Measurements from ENCODE around the gene NR1I2.

Gene NR1I2

GRCh38 chr3:119748991-119749390 is 32.9 kb upstream of the NR1I2 start:
- Histone ChIP-seq H3K27ac (no peak overlapping the region), H3K36me3 (ENCODE audit: insufficient read depth, low read length) (no peaks in the 10 kb centered on the region), H3K4me3 (no peak overlapping the region), H3K9me3 (ENCODE audit: low read depth, low read length) (no peaks in the 10 kb centered on the region), H3K9ac (ENCODE audit: insufficient read length) (no peak overlapping the region)
- no peak for DNase-seq (ENCODE audit: low read depth, low spot score)
- no peak for TF ChIP-seq POLR2AphosphoS5 (IDR thresholded peaks at IDR 0.05; ENCODE audit: borderline replicate concordance, low read depth, low read length)
- no peak for TF ChIP-seq EZH2 (IDR thresholded peaks at IDR 0.05)
- no peak for TF ChIP-seq FOXP2 (optimal IDR thresholded peaks at IDR 0.05; ENCODE audit: control extremely low read depth, extremely low read length, insufficient read depth)

- no peak overlapping the region for H3K9ac ChIP-seq (ENCODE audit: insufficient read length)
- no peaks in the 10 kb centered on the region for H3K9me3 ChIP-seq (ENCODE audit: low read depth, low read length)
- no peak overlapping the region for H3K27ac ChIP-seq
- H3K36me3 ChIP-seq (ENCODE audit: insufficient read depth, low read length), result no peaks in the 10 kb centered on the region
- TF ChIP-seq EZH2 (IDR thresholded peaks at IDR 0.05) (no peak), POLR2AphosphoS5 (IDR thresholded peaks at IDR 0.05; ENCODE audit: borderline replicate concordance, low read depth, low read length) (no peak), FOXP2 (optimal IDR thresholded peaks at IDR 0.05; ENCODE audit: control extremely low read depth, extremely low read length, insufficient read depth) (no peak)
- H3K4me3 ChIP-seq, result no peak overlapping the region
- DNase-seq (ENCODE audit: low read depth, low spot score), result no peak
Observed at GRCh38 chr3:119751423-119751822, 30.5 kb upstream of the NR1I2 start.

GRCh38 chr3:119759962-119760361 is 21.9 kb upstream of the NR1I2 start:
- Histone ChIP-seq H3K9me3 (ENCODE audit: low read depth, low read length) (no peaks in the 10 kb centered on the region), H3K27ac (no peak overlapping the region), H3K36me3 (ENCODE audit: insufficient read depth, low read length) (no peaks in the 10 kb centered on the region), H3K9ac (ENCODE audit: insufficient read length) (no peak overlapping the region), H3K4me3 (no peak overlapping the region)
- no peak for DNase-seq (ENCODE audit: low read depth, low spot score)
- TF ChIP-seq POLR2AphosphoS5 (IDR thresholded peaks at IDR 0.05; ENCODE audit: borderline replicate concordance, low read depth, low read length), result no peak
- no peak for TF ChIP-seq EZH2 (IDR thresholded peaks at IDR 0.05)
- no peak for TF ChIP-seq FOXP2 (optimal IDR thresholded peaks at IDR 0.05; ENCODE audit: control extremely low read depth, extremely low read length, insufficient read depth)

- H3K36me3 ChIP-seq (ENCODE audit: insufficient read depth, low read length), result no peaks in the 10 kb centered on the region
- no peak for TF ChIP-seq EZH2 (IDR thresholded peaks at IDR 0.05)
- no peak for TF ChIP-seq POLR2AphosphoS5 (IDR thresholded peaks at IDR 0.05; ENCODE audit: borderline replicate concordance, low read depth, low read length)
- no peak for TF ChIP-seq FOXP2 (optimal IDR thresholded peaks at IDR 0.05; ENCODE audit: control extremely low read depth, extremely low read length, insufficient read depth)
- H3K9ac ChIP-seq (ENCODE audit: insufficient read length), result no peak overlapping the region
- H3K9me3 ChIP-seq (ENCODE audit: low read depth, low read length), result no peaks in the 10 kb centered on the region
- no peak overlapping the region for H3K4me3 ChIP-seq
- DNase-seq (ENCODE audit: low read depth, low spot score), result no peak
- no peak overlapping the region for H3K27ac ChIP-seq
Observed at GRCh38 chr3:119762876-119763275, 19.0 kb upstream of the NR1I2 start.

DNA sequence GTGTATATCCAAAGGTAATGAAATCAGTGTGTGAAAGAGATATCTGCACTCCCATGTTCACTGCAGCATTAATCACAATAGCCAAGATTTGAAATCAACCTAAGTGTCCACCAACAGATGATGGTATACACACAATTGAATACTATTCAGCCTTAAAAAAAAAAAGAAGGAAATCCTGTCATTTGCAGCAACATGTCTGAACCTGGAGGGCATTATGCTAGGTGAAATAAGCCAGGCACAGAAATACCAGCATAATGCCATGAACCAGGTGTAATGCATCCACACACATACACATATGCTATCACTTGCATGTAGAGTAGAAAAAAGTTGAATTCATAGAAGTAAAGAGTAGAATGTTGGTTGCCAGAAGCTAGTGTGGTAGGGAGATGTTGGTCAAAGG is 18.4 kb upstream of the NR1I2 start:
- Histone ChIP-seq H3K36me3 (ENCODE audit: insufficient read depth, low read length) (no peaks in the 10 kb centered on the region), H3K9ac (ENCODE audit: insufficient read length) (no peak overlapping the region), H3K27ac (no peak overlapping the region), H3K4me3 (no peak overlapping the region), H3K9me3 (ENCODE audit: low read depth, low read length) (no peaks in the 10 kb centered on the region)
- TF ChIP-seq EZH2 (IDR thresholded peaks at IDR 0.05) (no peak), POLR2AphosphoS5 (IDR thresholded peaks at IDR 0.05; ENCODE audit: borderline replicate concordance, low read depth, low read length) (no peak), FOXP2 (optimal IDR thresholded peaks at IDR 0.05; ENCODE audit: control extremely low read depth, extremely low read length, insufficient read depth) (no peak)
- DNase-seq (ENCODE audit: low read depth, low spot score), result no peak

DNA sequence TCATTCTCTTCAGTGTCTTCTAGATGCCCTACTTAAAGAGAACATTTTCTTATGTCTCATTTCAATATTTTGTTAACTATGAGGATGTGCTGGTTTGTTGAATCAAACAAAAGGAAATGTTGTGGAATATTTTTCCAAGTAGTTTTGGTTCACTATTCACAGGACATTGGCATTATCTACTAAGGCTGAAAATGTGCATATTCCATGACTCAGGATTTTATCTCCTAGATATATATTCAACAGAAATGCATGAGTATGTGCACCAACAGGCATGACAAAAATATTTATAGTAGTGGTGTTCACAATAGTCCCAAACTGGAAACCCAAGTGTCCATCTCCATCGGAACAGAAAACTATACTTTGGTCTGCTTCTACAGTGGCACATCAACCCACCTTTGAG is 16.7 kb upstream of the NR1I2 start:
- H3K4me3 ChIP-seq, result no peak overlapping the region
- H3K9me3 ChIP-seq (ENCODE audit: low read depth, low read length), result no peaks in the 10 kb centered on the region
- no peak for TF ChIP-seq FOXP2 (optimal IDR thresholded peaks at IDR 0.05; ENCODE audit: control extremely low read depth, extremely low read length, insufficient read depth)
- DNase-seq (ENCODE audit: low read depth, low spot score), result no peak
- no peak overlapping the region for H3K9ac ChIP-seq (ENCODE audit: insufficient read length)
- H3K27ac ChIP-seq, result no peak overlapping the region
- H3K36me3 ChIP-seq (ENCODE audit: insufficient read depth, low read length), result no peaks in the 10 kb centered on the region

- no peak overlapping the region for H3K4me3 ChIP-seq
- H3K9me3 ChIP-seq (ENCODE audit: low read depth, low read length), result no peaks in the 10 kb centered on the region
- no peak for DNase-seq (ENCODE audit: low read depth, low spot score)
- no peak for TF ChIP-seq POLR2AphosphoS5 (IDR thresholded peaks at IDR 0.05; ENCODE audit: borderline replicate concordance, low read depth, low read length)
- no peak for TF ChIP-seq EZH2 (IDR thresholded peaks at IDR 0.05)
- TF ChIP-seq FOXP2 (optimal IDR thresholded peaks at IDR 0.05; ENCODE audit: control extremely low read depth, extremely low read length, insufficient read depth), result no peak
- H3K9ac ChIP-seq (ENCODE audit: insufficient read length), result no peak overlapping the region
- H3K27ac ChIP-seq, result no peak overlapping the region
- no peaks in the 10 kb centered on the region for H3K36me3 ChIP-seq (ENCODE audit: insufficient read depth, low read length)
Observed at GRCh38 chr3:119767936-119768601, 13.8 kb upstream of the NR1I2 start.

DNA sequence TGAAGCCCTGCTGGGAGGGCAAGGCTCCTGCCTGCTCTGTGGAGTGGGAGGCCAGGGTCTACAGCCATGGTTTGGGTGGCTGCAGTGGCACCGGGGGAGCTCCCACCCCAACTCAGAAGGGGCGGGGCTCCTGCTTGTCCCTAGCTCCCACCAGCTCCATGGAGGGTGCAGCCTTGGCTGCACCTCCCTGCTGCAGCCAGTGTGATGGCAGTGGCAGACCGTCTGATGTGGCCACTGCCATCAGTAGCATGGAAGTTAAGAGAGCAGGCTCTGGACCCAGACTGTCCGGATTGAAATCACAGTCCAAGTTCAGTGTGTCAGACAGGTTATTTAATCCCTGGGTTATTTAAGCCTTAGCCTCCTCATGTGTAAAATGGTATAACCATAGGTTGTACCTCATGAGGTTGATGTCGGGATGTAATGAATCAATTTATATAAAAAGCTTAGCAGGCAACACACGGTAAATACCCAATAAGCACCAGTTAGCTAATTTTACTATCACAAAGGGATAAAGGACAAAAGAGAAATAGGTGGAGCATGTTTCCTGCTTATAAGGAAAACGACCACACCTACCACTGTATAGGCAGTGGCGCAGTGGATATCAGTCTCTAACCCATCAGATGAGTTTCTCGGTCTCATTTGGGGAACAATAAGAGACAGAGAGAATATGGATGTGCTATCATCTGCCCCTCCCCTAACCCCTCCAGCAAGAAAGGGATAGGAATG is 13.1 kb upstream of the NR1I2 start:
- no peak overlapping the region for H3K27ac ChIP-seq
- no peak overlapping the region for H3K9ac ChIP-seq (ENCODE audit: insufficient read length)
- H3K9me3 ChIP-seq (ENCODE audit: low read depth, low read length), result no peaks in the 10 kb centered on the region
- no peaks in the 10 kb centered on the region for H3K36me3 ChIP-seq (ENCODE audit: insufficient read depth, low read length)
- TF ChIP-seq FOXP2 (optimal IDR thresholded peaks at IDR 0.05; ENCODE audit: control extremely low read depth, extremely low read length, insufficient read depth) (no peak), POLR2AphosphoS5 (IDR thresholded peaks at IDR 0.05; ENCODE audit: borderline replicate concordance, low read depth, low read length) (no peak), EZH2 (IDR thresholded peaks at IDR 0.05) (no peak)
- no peak overlapping the region for H3K4me3 ChIP-seq
- no peak for DNase-seq (ENCODE audit: low read depth, low spot score)
